Neural progenitor cell (in vitro differentiated cells): Measurements from ENCODE around the gene IQGAP1. TPM values are rescaled to one million over a fixed set of nuclear protein-coding genes. Genes with fewer than 3 reads are reported as not detected.
A peak's percentile ranks its signal among the peaks of the same experiment; 100 is the strongest.

Experiments
- DNase-seq: peaks from one replicate; pipeline ENCODE4 v3.0.0-alpha.2; 2016; ENCODE audit warnings: low spot score
- H2AFZ ChIP-seq: fragments of 200-600 bp; sonication (generic); replicated peaks from 2 replicates; pipeline ENCODE4 v1.6.1; 2016; ENCODE audit warnings: antibody characterized with exemption
- H3F3A ChIP-seq: fragments of 200-600 bp; sonication (generic); 2 replicates; pipeline ENCODE4 v1.6.1; 2016; ENCODE audit warnings: antibody characterized with exemption, low read depth
- H3K27ac ChIP-seq: fragments of 200-600 bp; sonication (generic); 2 replicates; pipeline ENCODE4 v1.5.1; 2016; ENCODE audit warnings: mild to moderate bottlenecking
- H3K27me3 ChIP-seq: fragments of 200-600 bp; sonication (generic); 2 replicates; pipeline ENCODE4 v1.6.1; 2016; ENCODE audit warnings: mild to moderate bottlenecking, moderate library complexity
- H3K36me3 ChIP-seq: fragments of 200-600 bp; sonication (generic); 2 replicates; pipeline ENCODE4 v1.5.1; 2016
- H3K4me1 ChIP-seq: fragments of 200-600 bp; sonication (generic); 2 replicates; pipeline ENCODE4 v1.6.1; 2016; ENCODE audit warnings: mixed run types
- H3K4me2 ChIP-seq: fragments of 200-600 bp; sonication (generic); 2 replicates; pipeline ENCODE4 v1.6.1; 2016
- H3K4me3 ChIP-seq: fragments of 200-600 bp; sonication (generic); 2 replicates; pipeline ENCODE4 v1.5.1; 2016
- H3K79me2 ChIP-seq: fragments of 200-600 bp; sonication (generic); 2 replicates; pipeline ENCODE4 v1.6.1; 2016; ENCODE audit warnings: low read depth
- H3K9ac ChIP-seq: fragments of 200-600 bp; sonication (generic); 2 replicates; pipeline ENCODE4 v1.6.1; 2016
- H3K9me3 ChIP-seq: fragments of 200-600 bp; sonication (generic); 2 replicates; pipeline ENCODE4 v1.5.1; 2016; ENCODE audit warnings: low read depth
- H4K20me1 ChIP-seq: fragments of 200-600 bp; sonication (generic); 2 replicates; pipeline ENCODE4 v1.6.1; 2016; ENCODE audit warnings: low read depth
- H3K27ac Mint-ChIP-seq: 3 replicates; pipeline ENCODE4 v1.8.0; 2021; ENCODE audit warnings: mixed read lengths
- H3K27me3 Mint-ChIP-seq: 2 replicates; pipeline ENCODE4 v1.8.0; 2022; ENCODE audit warnings: low read depth, mild to moderate bottlenecking, inconsistent platforms, moderate library complexity, mixed read lengths; ENCODE audit not compliant: insufficient read depth
- H3K36me3 Mint-ChIP-seq: 3 replicates; pipeline ENCODE4 v1.8.0; 2021; ENCODE audit warnings: mixed read lengths
- H3K4me1 Mint-ChIP-seq: 3 replicates; pipeline ENCODE4 v1.8.0; 2021; ENCODE audit warnings: mixed read lengths
- H3K4me3 Mint-ChIP-seq: 3 replicates; pipeline ENCODE4 v1.8.0; 2021; ENCODE audit warnings: mild to moderate bottlenecking, moderate library complexity, mixed read lengths
- H3K9me3 Mint-ChIP-seq: 3 replicates; pipeline ENCODE4 v1.8.0; 2020; ENCODE audit warnings: mixed read lengths
- CTCF ChIP-seq: fragments of 200-600 bp; sonication (generic); IDR thresholded peaks from 2 replicates; pipeline ENCODE4 v1.5.1; 2017; ENCODE audit warnings: antibody characterized with exemption, mild to moderate bottlenecking
- EZH2 ChIP-seq: fragments of 200-600 bp; sonication (generic); IDR thresholded peaks from 2 replicates; pipeline ENCODE4 v1.6.1; 2017; ENCODE audit warnings: antibody characterized with exemption, mild to moderate bottlenecking, moderate library complexity
- EZH2phosphoT487 ChIP-seq: fragments of 200-600 bp; sonication (generic); IDR thresholded peaks from 2 replicates; pipeline ENCODE4 v1.6.1; 2017; ENCODE audit warnings: antibody characterized with exemption
- total RNA-seq: library from RNA; depleted of rRNA; stranded (reverse); fragments of >200 nt; gene quantifications from 2 replicates; pipeline ENCODE4 v1.2.3, GENCODE V29; 2015; ENCODE audit warnings: low replicate concordance

The IQGAP1 gene
- total RNA-seq, 1 donor from 2014 or later: 44.8 TPM

DNA sequence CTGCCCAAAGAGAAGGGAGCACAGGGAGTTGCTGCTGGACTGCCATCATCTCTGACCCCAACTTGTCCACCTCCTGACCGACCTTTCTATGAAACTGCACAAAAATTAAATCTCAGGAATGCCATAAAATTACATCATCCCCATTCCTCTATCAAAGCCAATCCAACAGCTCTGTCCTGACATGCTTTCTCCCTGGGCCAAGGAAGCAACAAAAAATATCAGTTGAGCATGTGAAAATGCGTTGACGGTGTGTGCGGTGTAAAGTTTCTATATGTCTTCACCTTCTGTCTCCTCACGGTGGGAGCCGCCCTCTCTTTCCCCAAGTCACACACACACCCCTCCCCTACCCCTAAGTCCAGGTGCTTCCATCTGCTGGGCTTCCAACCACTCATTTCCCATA, 39.6 kb upstream of the IQGAP1 start:
- DNase-seq: no peak
- peaks cover 15% of the 10 kb centered on the region for H3K27me3 Mint-ChIP-seq
- no peak overlapping the region for H3K9ac ChIP-seq
- H3K27ac Mint-ChIP-seq: no peak overlapping the region
- no peak overlapping the region for H3K4me2 ChIP-seq
- peaks cover 3% of the 10 kb centered on the region for H3K9me3 Mint-ChIP-seq
- H3K4me3 Mint-ChIP-seq: no peak overlapping the region
- H3K4me1 ChIP-seq: no peaks in the 10 kb centered on the region
- H3K27me3 ChIP-seq: peaks cover 12% of the 10 kb centered on the region
- peaks cover 3% of the 10 kb centered on the region for H3F3A ChIP-seq
- no peak overlapping the region for H3K4me3 ChIP-seq
- no peak overlapping the region for H2AFZ ChIP-seq
- H3K27ac ChIP-seq: no peak overlapping the region
- TF ChIP-seq CTCF (no peak), EZH2phosphoT487 (no peak), EZH2 (no peak)
- H3K36me3 Mint-ChIP-seq: no peaks in the 10 kb centered on the region
- H3K4me1 Mint-ChIP-seq: no peaks in the 10 kb centered on the region
- H3K36me3 ChIP-seq: no peaks in the 10 kb centered on the region
- no peaks in the 10 kb centered on the region for H3K9me3 ChIP-seq
- H3K79me2 ChIP-seq: no peaks in the 10 kb centered on the region
- H4K20me1 ChIP-seq: no peaks in the 10 kb centered on the region

GRCh38 chr15:90349072-90349471, 39.0 kb upstream of the IQGAP1 start:
- Mint-ChIP-seq H3K36me3 (no peaks in the 10 kb centered on the region), H3K9me3 (peaks cover 3% of the 10 kb centered on the region), H3K4me1 (no peaks in the 10 kb centered on the region), H3K27me3 (peaks cover 15% of the 10 kb centered on the region), H3K4me3 (no peak overlapping the region), H3K27ac (no peak overlapping the region)
- no peak for DNase-seq
- Histone ChIP-seq H4K20me1 (no peaks in the 10 kb centered on the region), H3K27ac (no peak overlapping the region), H2AFZ (no peak overlapping the region), H3F3A (peaks cover 3% of the 10 kb centered on the region), H3K36me3 (no peaks in the 10 kb centered on the region), H3K9me3 (no peaks in the 10 kb centered on the region), H3K27me3 (peaks cover 12% of the 10 kb centered on the region), H3K9ac (no peak overlapping the region), H3K4me2 (no peak overlapping the region), H3K79me2 (no peaks in the 10 kb centered on the region), H3K4me3 (no peak overlapping the region), H3K4me1 (no peaks in the 10 kb centered on the region)
- TF ChIP-seq CTCF: no peak

- H2AFZ ChIP-seq: no peak overlapping the region
- H3K9me3 Mint-ChIP-seq: peaks cover 3% of the 10 kb centered on the region
Measured at GRCh38 chr15:90349821-90350220, 38.2 kb upstream of the IQGAP1 start.

More at GRCh38 chr15:90349821-90350220, 38.2 kb upstream of the IQGAP1 start:
- Mint-ChIP-seq H3K4me3 (peak overlapping the region; percentile 36), H3K36me3 (no peaks in the 10 kb centered on the region), H3K27ac (no peak overlapping the region), H3K27me3 (peaks cover 13% of the 10 kb centered on the region), H3K4me1 (no peaks in the 10 kb centered on the region)
- TF ChIP-seq EZH2phosphoT487: no peak
- TF ChIP-seq EZH2: no peak
- TF ChIP-seq CTCF: no peak
- H3F3A ChIP-seq: peaks cover 3% of the 10 kb centered on the region
- H3K9ac ChIP-seq: no peak overlapping the region
- DNase-seq: no peak
- H3K36me3 ChIP-seq: no peaks in the 10 kb centered on the region
- H3K4me3 ChIP-seq: no peak overlapping the region
- H3K79me2 ChIP-seq: no peaks in the 10 kb centered on the region
- H3K27ac ChIP-seq: no peak overlapping the region
- H3K4me2 ChIP-seq: no peak overlapping the region
- no peaks in the 10 kb centered on the region for H3K9me3 ChIP-seq
- H4K20me1 ChIP-seq: no peaks in the 10 kb centered on the region
- peaks cover 12% of the 10 kb centered on the region for H3K27me3 ChIP-seq
- H3K4me1 ChIP-seq: no peaks in the 10 kb centered on the region
